SK-N-MC (cell line): ENCODE data around the gene SH3GLB2.

Experiments
- EZH2 ChIP-seq: fragments of 200-600 bp; sonication (generic); IDR thresholded peaks from one replicate; pipeline ENCODE4 v1.6.1; 2017; ENCODE audit warnings: antibody characterized with exemption
- POLR2AphosphoS5 ChIP-seq: IDR thresholded peaks from 2 replicates; pipeline ENCODE4 v1.6.1; 2012; ENCODE audit warnings: mild to moderate bottlenecking, low read depth, low read length, borderline replicate concordance

GRCh38 chr9:129023908-129024233, 4.3 kb downstream of the SH3GLB2 start:
- TF ChIP-seq POLR2AphosphoS5 (no peak), EZH2 (no peak)
